ENCODE results near the gene NTF3.

- no peak for TF ChIP-seq CTCF (IDR thresholded peaks at IDR 0.05)
- no peak for TF ChIP-seq POLR2A (IDR thresholded peaks at IDR 0.05)
These were observed 30.1 kb downstream of the NTF3 start for GRCh38 chr12:5461966-5462365.

Measured in right lobe of liver (tissue), 4 donors.